HG02678 (cell line): Measurements from ENCODE around the gene MLLT1.

Experiments
- ATAC-seq: cut with Tn5 transposase; IDR thresholded peaks from one replicate; pipeline ENCODE4 v1.9.1; 2021; ENCODE audit warnings: mild to moderate bottlenecking, moderate library complexity; ENCODE audit not compliant: unreplicated experiment

MLLT1 gene

GRCh38 chr19:6236310-6237291 is 43.2 kb downstream of the MLLT1 start:
- ATAC-seq: no peak

DNA sequence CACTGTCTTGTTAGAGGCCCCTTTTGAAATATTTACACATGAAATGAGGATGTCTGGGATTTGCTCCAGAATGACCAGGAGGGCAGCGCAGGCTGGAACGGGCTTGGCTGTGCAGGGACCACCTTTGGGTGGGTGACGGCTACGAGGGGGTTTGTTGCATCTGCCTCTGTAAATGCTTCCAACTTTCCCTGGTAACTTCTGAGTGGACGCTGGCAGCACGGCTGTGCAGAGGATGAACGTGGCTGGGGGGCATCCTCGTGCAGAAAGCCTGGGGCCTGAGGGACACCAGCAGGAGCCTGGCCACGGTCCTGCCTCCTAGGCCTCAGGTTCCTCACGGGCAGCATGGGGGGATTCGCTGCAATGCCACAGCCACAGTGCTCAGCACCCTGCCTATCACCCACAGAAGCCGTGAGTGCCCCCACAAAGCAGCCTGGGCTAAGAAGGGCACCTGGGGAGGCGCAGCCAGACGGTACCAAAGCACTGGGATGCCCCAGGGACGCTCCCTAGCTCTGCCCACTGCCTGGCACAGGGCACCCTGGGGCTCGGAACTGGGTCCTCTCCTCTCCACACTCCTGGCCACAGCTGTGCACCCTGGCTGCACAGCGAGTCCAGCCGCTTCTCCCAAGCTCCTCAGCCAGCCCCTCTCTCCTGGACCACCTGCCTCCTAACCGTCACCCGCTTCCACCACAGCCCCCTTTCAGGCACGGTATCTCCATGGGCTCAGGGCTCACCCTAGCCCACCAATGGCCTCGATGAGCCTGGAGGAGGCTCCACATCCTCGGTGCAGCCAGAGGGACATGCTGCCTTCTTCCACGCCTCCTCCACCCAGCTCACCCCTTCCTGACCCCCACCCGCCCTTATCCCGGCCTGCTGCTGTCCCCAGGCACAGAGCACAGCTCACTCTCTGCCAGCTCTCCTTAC is 44.5 kb downstream of the MLLT1 start:
- no peak for ATAC-seq

GRCh38 chr19:6234527-6234926 is 45.2 kb downstream of the MLLT1 start:
- no peak for ATAC-seq

- no peak for ATAC-seq
Measured at GRCh38 chr19:6233827-6234511, 45.8 kb downstream of the MLLT1 start.

DNA sequence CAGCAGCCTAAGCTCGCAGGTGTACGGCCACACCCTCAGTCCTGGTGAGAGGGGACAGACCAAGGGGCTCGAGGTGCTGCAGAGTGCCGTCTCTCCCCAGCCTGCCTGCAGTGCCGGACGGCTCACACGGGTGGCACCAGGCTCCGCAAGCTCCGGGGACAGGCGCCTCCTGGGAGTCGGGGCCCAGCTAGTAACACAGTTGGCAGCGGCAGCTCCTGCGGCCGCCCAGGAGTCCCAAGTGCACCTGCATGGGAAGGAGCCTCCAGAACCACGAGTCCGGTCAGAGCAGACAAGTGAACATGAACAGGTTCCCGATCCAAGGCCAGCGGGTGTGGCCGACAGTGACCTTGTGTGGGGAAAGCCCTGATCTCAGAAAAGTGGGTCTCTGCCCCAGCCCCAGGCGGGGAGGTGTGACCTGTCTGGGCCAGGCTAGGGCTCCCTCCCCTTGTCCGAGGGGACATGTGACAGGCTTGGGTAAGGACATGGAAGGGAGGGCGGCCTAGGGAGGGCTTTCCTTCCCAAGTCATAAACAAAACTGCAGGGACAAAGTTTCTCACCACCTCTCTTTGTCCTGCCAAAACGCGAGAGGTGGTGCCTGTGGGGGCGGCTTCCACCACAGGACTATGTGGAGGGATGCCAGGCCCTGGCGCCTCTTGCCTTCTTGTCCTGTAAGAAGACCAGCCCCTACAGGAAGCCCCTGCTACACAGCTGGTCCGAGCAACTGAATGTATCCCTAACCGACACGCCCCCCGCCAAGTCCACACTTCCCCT is 46.5 kb downstream of the MLLT1 start:
- no peak for ATAC-seq

GRCh38 chr19:6232601-6233055 is 47.1 kb downstream of the MLLT1 start:
- no peak for ATAC-seq

DNA sequence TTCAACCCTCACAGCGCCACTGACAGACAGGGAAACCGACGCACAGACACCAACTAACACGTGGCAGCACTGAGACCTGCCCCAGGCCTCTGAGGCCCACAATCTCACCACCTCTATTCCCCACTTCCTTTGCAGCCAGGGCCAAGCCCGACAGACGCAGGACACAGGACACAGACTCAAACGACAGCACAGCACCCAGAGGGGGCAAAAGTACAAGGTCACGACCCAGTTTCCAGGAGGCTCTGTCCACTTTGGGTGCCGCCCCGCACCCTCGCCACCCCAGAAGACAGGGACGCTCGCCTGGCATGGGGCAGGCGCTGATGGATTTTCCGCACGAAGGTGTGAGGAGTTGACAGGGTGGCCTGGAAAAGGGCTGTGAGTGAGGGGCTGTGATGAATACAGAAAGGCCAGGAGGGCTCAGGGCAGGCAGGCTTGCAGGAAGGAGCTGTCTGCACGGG is 48.8 kb downstream of the MLLT1 start:
- ATAC-seq: no peak

- ATAC-seq: no peak
Measured at GRCh38 chr19:6229951-6230712, 49.6 kb downstream of the MLLT1 start.

DNA sequence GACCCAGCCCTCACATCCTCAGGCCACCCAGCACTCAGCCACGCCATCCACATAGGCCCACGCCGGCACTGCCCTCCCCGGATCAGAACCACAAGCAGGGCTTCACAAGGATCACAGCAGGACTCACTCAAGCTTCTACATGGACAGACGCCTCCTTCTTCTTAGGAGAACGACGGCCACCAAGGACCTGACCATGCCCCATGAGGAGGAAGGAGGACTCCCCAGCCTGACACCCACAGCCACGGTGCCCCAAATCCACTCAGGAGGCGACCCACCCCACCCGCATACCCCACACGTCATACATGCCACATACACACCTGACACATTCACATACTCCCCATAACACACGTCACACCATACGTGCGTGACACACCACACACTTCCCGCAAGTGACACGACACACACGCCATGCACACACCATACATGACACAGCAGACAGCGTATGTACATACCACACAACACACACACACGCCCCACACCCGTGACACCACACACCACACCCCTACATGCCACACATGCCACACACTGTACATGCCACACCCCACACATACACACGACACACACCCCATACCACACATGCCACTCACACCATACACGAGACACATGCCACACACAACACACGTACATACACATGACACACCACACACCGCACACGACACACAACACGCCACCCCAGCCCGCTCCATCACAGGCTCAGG is 50.4 kb downstream of the MLLT1 start:
- ATAC-seq: no peak

GRCh38 chr19:6228551-6229215 is 51.1 kb downstream of the MLLT1 start:
- ATAC-seq: no peak

DNA sequence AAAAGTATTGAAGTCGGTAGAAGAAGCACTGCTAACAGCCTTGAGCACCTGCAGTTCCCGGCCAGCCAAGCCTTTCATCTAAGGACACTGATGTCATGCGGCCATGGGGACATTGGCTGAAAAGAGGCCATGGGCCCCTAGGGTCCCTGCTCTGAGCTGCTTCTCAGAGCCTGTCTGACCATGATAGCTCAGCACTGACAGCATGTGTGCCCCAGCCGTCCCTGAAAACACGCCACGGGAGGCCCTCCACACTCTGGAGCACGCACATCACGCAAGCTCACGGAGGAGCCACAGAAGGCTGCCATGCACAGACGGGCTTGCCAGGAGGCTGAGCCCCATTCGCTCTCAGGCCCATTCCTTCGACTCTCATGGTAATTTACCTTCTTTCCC is 51.8 kb downstream of the MLLT1 start:
- no peak for ATAC-seq

- ATAC-seq: no peak
Measured at GRCh38 chr19:6227156-6227935, 52.4 kb downstream of the MLLT1 start.

DNA sequence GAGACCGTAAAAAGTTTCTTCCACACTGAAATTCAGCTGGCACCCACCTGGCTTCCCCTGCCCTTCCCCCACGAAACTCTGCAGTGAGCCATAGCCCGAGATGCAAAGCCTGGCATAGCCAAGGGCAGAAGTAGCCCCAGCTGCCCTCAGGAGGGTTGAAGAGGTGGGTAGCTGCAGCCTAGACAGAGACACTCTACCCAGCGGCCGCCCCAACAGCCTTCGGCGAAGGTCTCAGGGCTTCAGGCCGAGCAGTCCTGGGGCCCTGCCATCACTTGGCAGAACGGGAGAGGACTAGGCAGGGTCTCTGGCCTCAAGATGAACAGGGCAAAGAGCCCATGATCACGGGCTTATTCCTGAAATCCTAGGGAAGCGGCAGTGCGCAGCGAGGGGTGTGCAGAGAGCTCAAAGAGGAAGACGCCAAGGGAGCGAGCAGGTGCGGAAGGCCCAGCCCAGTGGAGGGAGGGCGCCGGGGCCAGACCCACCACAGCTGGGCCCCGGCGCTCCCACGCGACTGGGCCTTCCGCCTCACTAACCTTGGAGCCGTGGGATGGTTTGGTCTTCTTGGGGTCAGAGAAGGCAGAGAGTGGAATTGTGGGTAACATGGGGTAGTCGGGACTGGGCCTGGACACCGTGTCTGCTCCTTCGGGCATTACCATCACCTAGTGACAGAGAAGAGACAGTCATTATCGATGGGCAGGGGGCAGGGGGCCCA is 53.2 kb downstream of the MLLT1 start:
- no peak for ATAC-seq

DNA sequence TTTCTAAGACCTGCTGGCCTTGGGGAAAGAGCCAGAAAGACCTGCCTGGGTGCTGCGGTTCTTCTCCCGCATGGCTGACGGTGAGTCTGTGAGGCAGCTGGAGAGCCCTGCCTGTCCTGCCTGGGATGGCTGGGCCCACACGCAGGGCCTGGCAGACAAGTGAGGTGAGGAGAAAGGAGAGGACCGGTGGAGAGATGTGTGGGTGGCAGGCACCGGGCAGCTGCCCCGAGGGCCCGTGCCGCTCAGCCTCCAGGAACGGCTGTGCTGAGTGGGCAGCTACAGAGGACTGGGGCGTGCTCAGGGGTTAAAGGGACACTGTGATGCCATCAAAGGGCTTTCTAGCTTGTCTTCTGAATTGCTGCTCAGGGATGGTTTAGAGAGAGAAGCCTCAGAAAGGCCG is 53.8 kb downstream of the MLLT1 start:
- ATAC-seq: no peak

DNA sequence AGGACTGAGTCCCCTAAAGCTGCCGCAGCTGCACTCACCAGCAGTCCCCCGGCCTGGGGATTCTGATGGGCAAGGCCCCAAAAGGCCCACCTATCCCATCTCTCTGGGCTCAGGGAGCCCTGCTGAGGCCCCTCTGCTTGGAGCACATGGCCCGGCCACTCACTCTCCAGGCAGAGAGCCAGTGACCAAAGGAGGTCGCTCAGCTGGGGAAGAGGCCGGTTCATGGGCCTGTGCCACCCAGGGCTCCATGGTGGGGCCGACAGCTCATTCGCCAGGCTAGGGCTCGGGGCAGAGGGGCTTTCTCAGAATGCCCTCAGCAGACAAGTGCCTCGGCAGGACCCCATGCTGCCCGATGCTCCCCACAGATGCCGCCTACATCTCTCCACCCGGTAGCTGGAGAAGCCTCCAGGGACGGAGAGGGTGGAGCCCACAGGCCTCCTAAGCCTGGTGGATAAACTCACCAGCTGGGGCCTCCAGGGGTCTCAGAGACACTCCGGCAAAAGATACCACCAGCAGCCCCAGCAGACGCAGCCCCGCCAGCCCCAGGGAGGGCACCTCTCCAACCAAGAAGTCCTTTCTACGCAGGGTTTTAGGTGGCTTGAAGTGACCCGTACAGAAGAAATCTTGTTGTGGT is 54.4 kb downstream of the MLLT1 start:
- no peak for ATAC-seq

- ATAC-seq: no peak
Measured at GRCh38 chr19:6224308-6224675, 55.5 kb downstream of the MLLT1 start.
